CD4-positive, alpha-beta memory T cell (primary cell): ENCODE measurements around the gene RMND5A. TPM values are rescaled to one million over a fixed set of nuclear protein-coding genes. Genes with fewer than 3 reads are reported as not detected.

Experiments
- CTCF ChIA-PET: fragments of 350-600 bp; sonication (Branson Sonifier 250); formaldehyde crosslinking; loops from one replicate; lab custom pipeline; 2021; ENCODE audit warnings: inconsistent platforms; ENCODE audit not compliant: partially characterized antibody; lab: Charles Lee
- POLR2A ChIA-PET: fragments of 350-600 bp; sonication (Branson Sonifier 250); formaldehyde crosslinking; loops from one replicate; lab custom pipeline; 2021; ENCODE audit not compliant: partially characterized antibody; lab: Charles Lee
- DNase-seq, 5 donors: peaks; one replicate each; pipeline versions ENCODE4 v3.0.0 to v3.0.0-alpha.2; 2020 to 2022; ENCODE audit warnings: mixed read lengths in 1 of 5
- H3K27ac ChIP-seq: one replicate; pipeline ENCODE4 v1.7.0; 2013; ENCODE audit warnings: low read depth, low read length
- H3K27me3 ChIP-seq: 2 replicates; pipeline ENCODE4 v1.7.0; 2013; ENCODE audit warnings: mild to moderate bottlenecking, low read length, moderate library complexity; ENCODE audit not compliant: insufficient read depth
- H3K36me3 ChIP-seq: 2 replicates; pipeline ENCODE4 v1.7.0; 2013; ENCODE audit warnings: mild to moderate bottlenecking, low read length, moderate library complexity; ENCODE audit not compliant: insufficient read depth
- H3K4me1 ChIP-seq: 2 replicates; pipeline ENCODE4 v1.7.0; 2013; ENCODE audit warnings: mild to moderate bottlenecking, low read length, moderate library complexity; ENCODE audit not compliant: insufficient read depth
- H3K4me3 ChIP-seq, 2 donors: one replicate each; pipeline ENCODE4 v1.7.0; 2013; ENCODE audit warnings: low read length in 2 of 2, mild to moderate bottlenecking in 1 of 2
- H3K9me3 ChIP-seq, 2 donors: one replicate each; pipeline ENCODE4 v1.7.0; 2013; ENCODE audit warnings: low read length in 2 of 2, control low read depth in 1 of 2; ENCODE audit not compliant: control insufficient read depth in 1 of 2
- H3K27ac Mint-ChIP-seq, 7 donors: one replicate each; pipeline ENCODE4 v1.8.0; 2020 to 2021; ENCODE audit warnings: mixed read lengths in 7 of 7, mild to moderate bottlenecking in 6 of 7, inconsistent platforms in 3 of 7, moderate library complexity in 3 of 7
- H3K27me3 Mint-ChIP-seq, 2 donors: one replicate each; pipeline ENCODE4 v1.8.0; 2020 to 2021; ENCODE audit warnings: mixed read lengths in 2 of 2
- H3K36me3 Mint-ChIP-seq, 2 donors: one replicate each; pipeline ENCODE4 v1.8.0; 2020 to 2021; ENCODE audit warnings: mixed read lengths in 2 of 2, inconsistent platforms in 1 of 2, mild to moderate bottlenecking in 1 of 2
- H3K4me1 Mint-ChIP-seq, 4 donors: one replicate each; pipeline ENCODE4 v1.8.0; 2020 to 2021; ENCODE audit warnings: mixed read lengths in 4 of 4, mild to moderate bottlenecking in 1 of 4
- H3K4me3 Mint-ChIP-seq, 8 donors: one replicate each; pipeline ENCODE4 v1.8.0; 2020 to 2021; ENCODE audit warnings: mixed read lengths in 8 of 8, mild to moderate bottlenecking in 7 of 8, moderate library complexity in 6 of 8, inconsistent platforms in 3 of 8
- H3K9me3 Mint-ChIP-seq, 8 donors: one replicate each; pipeline ENCODE4 v1.8.0; 2020 to 2021; ENCODE audit warnings: mixed read lengths in 8 of 8, mild to moderate bottlenecking in 5 of 8, inconsistent platforms in 3 of 8, moderate library complexity in 1 of 8
- intact Hi-C: fragments of 100-400 bp; cut with micrococcal nuclease; formaldehyde crosslinking; loops from one replicate; pipeline ENCODE4 v1.15.1; 2023
- polyA plus RNA-seq, 2 donors: library from polyadenylated mRNA; unstranded; fragments of 300-500 nt; fragmentation: Illumina TruSeq; gene quantifications; one replicate each; pipeline ENCODE4 v1.2.3, GENCODE V29; 2021
- total RNA-seq, 2 experiments: library from RNA; stranded (reverse); gene quantifications; one replicate each; pipeline ENCODE4 v1.2.3, GENCODE V29; 2021

Gene RMND5A
- total and polyA plus RNA-seq, 4 experiments from 2014 or later: 11.0 to 37.4 (median 27.3) TPM

- H3K9me3 Mint-ChIP-seq: no peaks in the 10 kb centered on the region
- Histone ChIP-seq H3K36me3 (peaks cover 17% of the 10 kb centered on the region), H3K27ac (no peak overlapping the region), H3K27me3 (no peaks in the 10 kb centered on the region), H3K4me3 (no peak overlapping the region), H3K9me3 (no peaks in the 10 kb centered on the region), H3K4me1 (no peaks in the 10 kb centered on the region)
- peaks cover 32 to 46% of the 10 kb centered on the region in 2 donors for H3K36me3 Mint-ChIP-seq
- intact Hi-C loops: no loop called here
- no peaks in the 10 kb centered on the region for H3K4me1 Mint-ChIP-seq
- H3K27me3 Mint-ChIP-seq: no peaks in the 10 kb centered on the region
- CTCF ChIA-PET: no interaction called here
- no peak for DNase-seq
- no peak overlapping the region for H3K4me3 Mint-ChIP-seq
- POLR2A ChIA-PET: no interaction called here
- H3K27ac Mint-ChIP-seq: no peak overlapping the region
Observed at GRCh38 chr2:86776532-86776931, 56.4 kb downstream of the RMND5A start.

GRCh38 chr2:86778957-86779356, 58.9 kb downstream of the RMND5A start:
- Histone ChIP-seq H3K27me3 (no peaks in the 10 kb centered on the region), H3K4me1 (no peaks in the 10 kb centered on the region), H3K4me3 (no peak overlapping the region), H3K27ac (no peak overlapping the region), H3K36me3 (peaks cover 13% of the 10 kb centered on the region), H3K9me3 (no peaks in the 10 kb centered on the region)
- Mint-ChIP-seq H3K4me1 (peaks cover 0 to 4% (median 0%) of the 10 kb centered on the region in 4 donors), H3K27me3 (no peaks in the 10 kb centered on the region), H3K27ac (no peak overlapping the region), H3K36me3 (peaks cover 14 to 23% of the 10 kb centered on the region in 2 donors), H3K4me3 (no peak overlapping the region), H3K9me3 (peaks cover 0 to 1% (median 0%) of the 10 kb centered on the region in 8 donors)
- ChIA-PET POLR2A (no interaction called here), CTCF (no interaction called here)
- no peak for DNase-seq
- intact Hi-C loops: no loop called here

GRCh38 chr2:86779971-86780370, 59.9 kb downstream of the RMND5A start:
- H3K27me3 Mint-ChIP-seq: no peaks in the 10 kb centered on the region
- H3K36me3 ChIP-seq: peaks cover 4% of the 10 kb centered on the region
- H3K4me1 ChIP-seq: no peaks in the 10 kb centered on the region
- no peak overlapping the region for H3K4me3 Mint-ChIP-seq
- H3K36me3 Mint-ChIP-seq: peaks cover 4 to 13% of the 10 kb centered on the region in 2 donors
- intact Hi-C loops: no loop called here
- H3K27ac Mint-ChIP-seq: peak overlapping the region in 1 of 7 donors; percentile 23
- peaks cover 0 to 1% (median 0%) of the 10 kb centered on the region in 8 donors for H3K9me3 Mint-ChIP-seq
- no peaks in the 10 kb centered on the region for H3K27me3 ChIP-seq
- no peak overlapping the region for H3K4me3 ChIP-seq
- POLR2A ChIA-PET: no interaction called here
- DNase-seq: no peak
- H3K9me3 ChIP-seq: no peaks in the 10 kb centered on the region
- H3K27ac ChIP-seq: no peak overlapping the region
- CTCF ChIA-PET: no interaction called here
- H3K4me1 Mint-ChIP-seq: peaks cover 0 to 8% (median 1%) of the 10 kb centered on the region in 4 donors

- Mint-ChIP-seq H3K36me3 (peaks cover 4% of the 10 kb centered on the region in 2 donors), H3K27me3 (peaks cover 0 to 2% of the 10 kb centered on the region in 2 donors), H3K4me3 (no peak overlapping the region), H3K27ac (no peak overlapping the region), H3K9me3 (peaks cover 0 to 1% (median 0%) of the 10 kb centered on the region in 8 donors), H3K4me1 (peaks cover 0 to 8% (median 1%) of the 10 kb centered on the region in 4 donors)
- DNase-seq: no peak
- ChIA-PET CTCF (interaction anchor here (2.3 kb wide), 1 partner anchor 17 kb away, joined by 9 read pairs; no protein-coding TSS in a partner anchor), POLR2A (no interaction called here)
- Histone ChIP-seq H3K27me3 (no peaks in the 10 kb centered on the region), H3K36me3 (no peaks in the 10 kb centered on the region), H3K9me3 (no peaks in the 10 kb centered on the region), H3K27ac (no peak overlapping the region), H3K4me3 (no peak overlapping the region), H3K4me1 (no peaks in the 10 kb centered on the region)
- intact Hi-C loops: no loop called here
Observed at GRCh38 chr2:86781363-86781762, 61.3 kb downstream of the RMND5A start.

- no peaks in the 10 kb centered on the region for H3K4me1 ChIP-seq
- no peaks in the 10 kb centered on the region for H3K36me3 Mint-ChIP-seq
- no peaks in the 10 kb centered on the region for H3K27me3 ChIP-seq
- no peaks in the 10 kb centered on the region for H3K9me3 ChIP-seq
- ChIA-PET POLR2A (no interaction called here), CTCF (interaction anchor here (0.8 to 2.3 kb wide), 3 partner anchors 16 to 26 kb away, joined by 3 to 9 read pairs (median 3); no protein-coding TSS in a partner anchor)
- peak overlapping the region in 1 of 7 donors; percentile 50 for H3K27ac Mint-ChIP-seq
- peaks cover 0 to 12% (median 1%) of the 10 kb centered on the region in 4 donors for H3K4me1 Mint-ChIP-seq
- no peaks in the 10 kb centered on the region for H3K36me3 ChIP-seq
- intact Hi-C loops: no loop called here
- H3K4me3 ChIP-seq: no peak overlapping the region
- no peak overlapping the region for H3K4me3 Mint-ChIP-seq
- no peak overlapping the region for H3K27ac ChIP-seq
- DNase-seq: no peak
- H3K9me3 Mint-ChIP-seq: peaks cover 0 to 4% (median 0%) of the 10 kb centered on the region in 8 donors
- H3K27me3 Mint-ChIP-seq: peaks cover 3 to 6% of the 10 kb centered on the region in 2 donors
Observed at GRCh38 chr2:86782748-86783147, 62.7 kb downstream of the RMND5A start.

GRCh38 chr2:86783615-86784339, 63.7 kb downstream of the RMND5A start:
- intact Hi-C loops: no loop called here
- Histone ChIP-seq H3K27ac (no peak overlapping the region), H3K4me1 (no peaks in the 10 kb centered on the region), H3K4me3 (no peak overlapping the region), H3K9me3 (no peaks in the 10 kb centered on the region), H3K36me3 (no peaks in the 10 kb centered on the region), H3K27me3 (no peaks in the 10 kb centered on the region)
- Mint-ChIP-seq H3K27ac (peak overlapping the region in 1 of 7 donors; percentile 34), H3K36me3 (no peaks in the 10 kb centered on the region), H3K9me3 (peaks cover 0 to 4% (median 0%) of the 10 kb centered on the region in 8 donors), H3K27me3 (peaks cover 10 to 12% of the 10 kb centered on the region in 2 donors), H3K4me3 (no peak overlapping the region), H3K4me1 (peaks cover 0 to 15% (median 1%) of the 10 kb centered on the region in 4 donors)
- ChIA-PET POLR2A (no interaction called here), CTCF (no interaction called here)
- no peak for DNase-seq

GRCh38 chr2:86785456-86785855, 65.4 kb downstream of the RMND5A start:
- POLR2A ChIA-PET: interaction anchor here (0.6 kb wide), 1 partner anchor 16 kb away, joined by 3 read pairs; no protein-coding TSS in a partner anchor
- no peaks in the 10 kb centered on the region for H3K9me3 ChIP-seq
- no peaks in the 10 kb centered on the region for H3K36me3 ChIP-seq
- DNase-seq: no peak
- H3K4me1 ChIP-seq: peaks cover 7% of the 10 kb centered on the region
- H3K9me3 Mint-ChIP-seq: peaks cover 0 to 4% (median 0%) of the 10 kb centered on the region in 8 donors
- H3K27me3 Mint-ChIP-seq: peaks cover 16 to 17% of the 10 kb centered on the region in 2 donors
- H3K4me3 ChIP-seq: no peak overlapping the region
- H3K27ac Mint-ChIP-seq: peak overlapping the region in 2 of 7 donors; percentile 33 to 63
- H3K27me3 ChIP-seq: no peaks in the 10 kb centered on the region
- H3K4me3 Mint-ChIP-seq: peak overlapping the region in 1 of 8 donors; percentile 1
- CTCF ChIA-PET: no interaction called here
- H3K4me1 Mint-ChIP-seq: peaks cover 3 to 20% (median 6%) of the 10 kb centered on the region in 4 donors
- intact Hi-C loops: no loop called here
- no peak overlapping the region for H3K27ac ChIP-seq
- H3K36me3 Mint-ChIP-seq: no peaks in the 10 kb centered on the region
